Calu3 (cell line): Measurements from ENCODE around the gene DHDH. TPM values are rescaled to one million over a fixed set of nuclear protein-coding genes. Genes with fewer than 3 reads are reported as not detected.

Experiments used
- BruUV-seq: library from RNA; stranded (reverse); fragments of 400-500 nt; replicated peaks from 2 replicates; lab custom pipeline; 2021; lab: Mats Ljungman, UMichigan
- CTCF ChIA-PET: fragments of 300-600 bp; sonication (Branson Sonifier 250); formaldehyde crosslinking; loops from one replicate; lab custom pipeline; 2022; ENCODE audit warnings: antibody characterized with exemption; lab: Charles Lee
- DNase-seq: peaks from one replicate; pipeline ENCODE4 v3.0.0; 2022
- H3K27ac Mint-ChIP-seq: one replicate; pipeline ENCODE4 v1.8.0; 2022; ENCODE audit warnings: mixed read lengths; ENCODE audit not compliant: unreplicated experiment
- H3K27me3 Mint-ChIP-seq: one replicate; pipeline ENCODE4 v1.8.0; 2022; ENCODE audit warnings: mixed read lengths; ENCODE audit not compliant: unreplicated experiment
- H3K36me3 Mint-ChIP-seq: one replicate; pipeline ENCODE4 v1.8.0; 2022; ENCODE audit warnings: mild to moderate bottlenecking, moderate library complexity, mixed read lengths; ENCODE audit not compliant: insufficient read depth, unreplicated experiment
- H3K4me1 Mint-ChIP-seq: one replicate; pipeline ENCODE4 v1.8.0; 2022; ENCODE audit warnings: mild to moderate bottlenecking, low read depth, mixed read lengths; ENCODE audit not compliant: unreplicated experiment
- H3K4me3 Mint-ChIP-seq: one replicate; pipeline ENCODE4 v1.8.0; 2022; ENCODE audit warnings: mild to moderate bottlenecking, low read depth, moderate library complexity, mixed read lengths; ENCODE audit not compliant: unreplicated experiment
- H3K9me3 Mint-ChIP-seq: one replicate; pipeline ENCODE4 v1.8.0; 2022; ENCODE audit warnings: low read depth, mixed read lengths; ENCODE audit not compliant: unreplicated experiment
- CTCF ChIP-seq: fragments of 200-600 bp; IDR thresholded peaks from one replicate; pipeline ENCODE4 v1.8.0; 2022; ENCODE audit warnings: antibody characterized with exemption; ENCODE audit not compliant: unreplicated experiment
- intact Hi-C: fragments of 100-400 bp; cut with micrococcal nuclease; formaldehyde crosslinking; loops from one replicate; pipeline ENCODE4 v1.10.0; 2022; ENCODE audit not compliant: unreplicated experiment
- total RNA-seq: library from RNA; stranded (reverse); gene quantifications from 2 replicates; pipeline ENCODE4 v1.2.3, GENCODE V29; 2022

DHDH gene
- total RNA-seq, 1 experiment from 2014 or later = 2.1 TPM

GRCh38 chr19:48963371-48964204 is 30.1 kb downstream of the DHDH start:
- Mint-ChIP-seq H3K9me3 (no peaks in the 10 kb centered on the region), H3K4me1 (peaks cover 50% of the 10 kb centered on the region), H3K27me3 (no peaks in the 10 kb centered on the region), H3K27ac (peak overlapping the region; percentile 99), H3K36me3 (peaks cover 94% of the 10 kb centered on the region), H3K4me3 (peak overlapping the region; percentile 98)
- intact Hi-C loops = loop anchor here (2.0 kb wide), 1 partner anchor 89 kb away; no protein-coding TSS in a partner anchor
- no TSS peak for BruUV-seq
- no peak for TF ChIP-seq CTCF
- CTCF ChIA-PET = interaction anchor here (1.3 kb wide), 1 partner anchor 9 kb away, joined by 4 read pairs; the partner anchor contains the start of gene BAX
- DNase-seq = peak; percentile 75

DNA sequence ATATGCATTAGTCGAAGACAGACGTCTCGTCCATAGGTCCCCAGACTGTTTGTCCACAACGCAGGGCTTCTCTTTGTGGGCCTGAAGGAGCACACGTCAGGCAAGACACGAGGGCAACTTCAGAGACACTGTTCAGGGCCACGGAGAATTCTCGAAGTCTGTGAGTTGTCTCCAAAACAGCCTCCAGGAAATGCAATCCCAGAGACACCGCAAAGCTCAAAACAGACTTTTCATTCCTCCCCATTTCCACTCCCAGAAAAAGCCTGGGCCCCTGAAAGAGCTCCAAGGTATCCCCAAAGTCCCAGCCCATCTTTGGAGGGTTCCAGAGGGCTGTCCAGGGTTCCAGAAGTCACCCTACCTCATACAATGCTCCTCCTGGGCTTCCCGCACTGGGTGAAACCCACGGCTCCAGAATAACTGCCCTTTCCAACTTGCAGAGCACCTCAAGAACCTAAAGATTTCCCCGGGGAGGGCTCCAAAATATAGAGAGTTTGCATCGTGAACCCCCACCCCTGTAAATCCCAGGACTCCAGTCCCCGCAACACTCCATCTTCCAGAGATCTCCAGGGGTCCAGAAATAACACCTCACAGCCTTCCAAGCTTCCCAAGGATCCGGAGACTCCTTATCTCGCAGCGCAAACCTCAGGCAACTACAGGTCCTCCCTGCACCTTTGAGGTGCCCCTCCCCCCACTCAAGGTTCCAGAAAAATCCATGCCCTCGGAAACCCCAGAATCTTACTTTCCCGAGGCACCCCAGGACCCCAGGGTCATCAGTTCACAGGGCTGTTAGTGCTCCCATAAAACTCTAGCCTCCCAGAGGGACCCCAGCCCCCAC is 30.9 kb downstream of the DHDH start:
- H3K27me3 Mint-ChIP-seq = no peaks in the 10 kb centered on the region
- H3K36me3 Mint-ChIP-seq = peaks cover 93% of the 10 kb centered on the region
- peak overlapping the region; percentile 99 for H3K27ac Mint-ChIP-seq
- DNase-seq = peak; percentile 38
- CTCF ChIA-PET = interaction anchor here (0.7 to 1.3 kb wide), 3 partner anchors 10 to 122 kb away, joined by 3 to 4 read pairs (median 3); partner anchors contain the start of gene BAX
- BruUV-seq = TSS peak; percentile 21
- peaks cover 50% of the 10 kb centered on the region for H3K4me1 Mint-ChIP-seq
- H3K4me3 Mint-ChIP-seq = peak overlapping the region; percentile 98
- H3K9me3 Mint-ChIP-seq = no peaks in the 10 kb centered on the region
- intact Hi-C loops = loop anchor here (2.0 to 5.0 kb wide), 2 partner anchors 90 to 327 kb away; partner anchors contain the start of gene DBP
- no peak for TF ChIP-seq CTCF

GRCh38 chr19:48965040-48965805 is 31.7 kb downstream of the DHDH start, which contains the start of gene FTL:
Gene FTL, plus strand, starts transcription at chr19:48965309. Its CDS starts 199 bp downstream, at chr19:48965508.
- Mint-ChIP-seq H3K9me3 (no peaks in the 10 kb centered on the region), H3K27me3 (no peaks in the 10 kb centered on the region), H3K27ac (peak within 1 kb of the TSS; percentile 99), H3K4me3 (peak within 1 kb of the TSS; percentile 98), H3K36me3 (peaks cover 96% of the 10 kb centered on the region), H3K4me1 (peaks cover 50% of the 10 kb centered on the region)
- BruUV-seq = no TSS peak
- peak; percentile 97 for DNase-seq
- TF ChIP-seq CTCF = no peak
- CTCF ChIA-PET = interaction anchor here (0.7 to 1.2 kb wide), 2 partner anchors 111 to 122 kb away, joined by 3 read pairs; no protein-coding TSS in a partner anchor
- intact Hi-C loops = loop anchor here (2.0 to 5.0 kb wide), 2 partner anchors 90 to 328 kb away; partner anchors contain the start of gene DBP
